A549 (cell line): ENCODE results near the gene LAPTM5.

Source experiments
- CBX8 ChIP-seq: fragments of 200-600 bp; sonication (generic); IDR thresholded peaks from 2 replicates; pipeline ENCODE4 v1.6.1; 2016
- EP300 ChIP-seq, 2 experiments: fragments of >200 bp; sonication (Bioruptor Twin); formaldehyde crosslinking; IDR thresholded peaks; 2 replicates in 1 of 2; 3 replicates in 1 of 2; pipeline ENCODE4 v1.6.1; 2016 to 2017
- MAFK ChIP-seq: fragments of 450-650 bp; IDR thresholded peaks from 2 replicates; pipeline ENCODE4 v1.6.1; 2014; ENCODE audit not compliant: partially characterized antibody
- POLR2A ChIP-seq: IDR thresholded peaks from 2 replicates; pipeline ENCODE4 v1.6.1; 2012; ENCODE audit warnings: mild to moderate bottlenecking, low read length
- RAD21 ChIP-seq, 2 experiments: fragments of >200 bp in 1 of 2; sonication (Bioruptor Twin) in 1 of 2; formaldehyde crosslinking in 1 of 2; IDR thresholded peaks in 1 of 2; conservative IDR thresholded peaks in 1 of 2; 2 replicates in 1 of 2; 3 replicates in 1 of 2; pipeline ENCODE4 v1.6.1; 2012 to 2018; ENCODE audit warnings: inconsistent platforms in 1 of 2
- RFX5 ChIP-seq: fragments of 450-650 bp; IDR thresholded peaks from 2 replicates; pipeline ENCODE4 v1.7.1; 2014; ENCODE audit warnings: antibody characterized with exemption, mild to moderate bottlenecking, moderate library complexity
- TP53 ChIP-seq: fragments of 250-450 bp; sonication (Bioruptor Pico); IDR thresholded peaks from 2 replicates; pipeline ENCODE4 v1.5.0; 2021; ENCODE audit warnings: mild to moderate bottlenecking, moderate library complexity
- TF ChIP-seq, protein P1 (sequence below): fragments of >200 bp; sonication (Bioruptor Twin); formaldehyde crosslinking; IDR thresholded peaks from 3 replicates; pipeline ENCODE4 v1.5.1; 2016

DNA sequence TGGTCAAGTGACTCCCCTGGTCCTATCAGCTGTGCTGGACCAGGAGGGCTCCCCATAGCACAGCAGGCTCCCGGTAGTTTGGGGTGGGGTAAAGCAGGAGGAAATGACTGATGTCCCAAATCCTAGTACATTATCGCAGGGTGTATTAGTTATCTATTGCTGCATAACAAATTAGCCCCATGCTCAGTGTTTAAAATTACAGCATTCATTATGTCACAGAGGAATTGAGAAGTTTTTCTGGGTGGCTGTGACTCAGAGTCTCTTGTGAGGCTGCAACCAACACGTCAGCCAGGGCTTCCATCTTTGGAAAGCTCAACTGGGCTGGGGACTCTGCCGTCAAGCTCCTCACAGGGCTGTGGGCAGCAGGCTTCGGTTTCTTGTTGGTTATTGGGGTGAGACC is 34.3 kb upstream of the LAPTM5 start:
- TF ChIP-seq EP300 (IDR thresholded peaks at IDR 0.05) (no peak), CBX8 (no peak), MAFK (no peak), POLR2A (no peak), TP53 (no peak), RFX5 (no peak), RAD21 (conservative IDR thresholded peaks at IDR 0.05 in 1 of 2, IDR thresholded peaks at IDR 0.05 in 1 of 2) (no peak)
- TF ChIP-seq, protein P1, sequence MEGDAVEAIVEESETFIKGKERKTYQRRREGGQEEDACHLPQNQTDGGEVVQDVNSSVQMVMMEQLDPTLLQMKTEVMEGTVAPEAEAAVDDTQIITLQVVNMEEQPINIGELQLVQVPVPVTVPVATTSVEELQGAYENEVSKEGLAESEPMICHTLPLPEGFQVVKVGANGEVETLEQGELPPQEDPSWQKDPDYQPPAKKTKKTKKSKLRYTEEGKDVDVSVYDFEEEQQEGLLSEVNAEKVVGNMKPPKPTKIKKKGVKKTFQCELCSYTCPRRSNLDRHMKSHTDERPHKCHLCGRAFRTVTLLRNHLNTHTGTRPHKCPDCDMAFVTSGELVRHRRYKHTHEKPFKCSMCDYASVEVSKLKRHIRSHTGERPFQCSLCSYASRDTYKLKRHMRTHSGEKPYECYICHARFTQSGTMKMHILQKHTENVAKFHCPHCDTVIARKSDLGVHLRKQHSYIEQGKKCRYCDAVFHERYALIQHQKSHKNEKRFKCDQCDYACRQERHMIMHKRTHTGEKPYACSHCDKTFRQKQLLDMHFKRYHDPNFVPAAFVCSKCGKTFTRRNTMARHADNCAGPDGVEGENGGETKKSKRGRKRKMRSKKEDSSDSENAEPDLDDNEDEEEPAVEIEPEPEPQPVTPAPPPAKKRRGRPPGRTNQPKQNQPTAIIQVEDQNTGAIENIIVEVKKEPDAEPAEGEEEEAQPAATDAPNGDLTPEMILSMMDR, result no peak
